DOHH2 (cell line): ENCODE measurements around the gene TGM2.

Experiments
- CTCF ChIP-seq: fragments of 200-600 bp; sonication (generic); IDR thresholded peaks from one replicate; pipeline ENCODE4 v1.5.1; 2014; ENCODE audit warnings: antibody characterized with exemption, mild to moderate bottlenecking, low read depth, low read length; ENCODE audit not compliant: poor library complexity, severe bottlenecking
- EZH2phosphoT487 ChIP-seq: fragments of 200-600 bp; sonication (generic); IDR thresholded peaks from 2 replicates; pipeline ENCODE4 v1.6.1; 2017; ENCODE audit warnings: borderline replicate concordance, mild to moderate bottlenecking, antibody characterized with exemption, low read length, moderate library complexity, mixed read lengths

GRCh38 chr20:38150335-38151170, 14.5 kb downstream of the TGM2 start:
- no peak for TF ChIP-seq CTCF
- no peak for TF ChIP-seq EZH2phosphoT487
